BLaER1 (cell line): ENCODE results near the gene C11orf68.

Source experiments
- H3K27ac ChIP-seq: shearing (Covaris generic); formaldehyde crosslinking; 2 replicates; pipeline ENCODE4 v1.8.1; 2022
- H3K27me3 ChIP-seq: shearing (Covaris generic); formaldehyde crosslinking; 2 replicates; pipeline ENCODE4 v1.8.1; 2022
- H3K36me3 ChIP-seq: shearing (Covaris generic); formaldehyde crosslinking; 2 replicates; pipeline ENCODE4 v1.8.1; 2022
- H3K4me1 ChIP-seq: shearing (Covaris generic); formaldehyde crosslinking; 2 replicates; pipeline ENCODE4 v1.8.1; 2022
- H3K4me2 ChIP-seq: shearing (Covaris generic); formaldehyde crosslinking; 2 replicates; pipeline ENCODE4 v1.8.1; 2022
- H3K4me3 ChIP-seq: shearing (Covaris generic); formaldehyde crosslinking; 2 replicates; pipeline ENCODE4 v1.8.1; 2022
- H3K9ac ChIP-seq: shearing (Covaris generic); formaldehyde crosslinking; 2 replicates; pipeline ENCODE4 v1.8.1; 2022
- H3K9me3 ChIP-seq: shearing (Covaris generic); formaldehyde crosslinking; 2 replicates; pipeline ENCODE4 v1.8.1; 2022
- H4K20me1 ChIP-seq: shearing (Covaris generic); formaldehyde crosslinking; 2 replicates; pipeline ENCODE4 v1.8.1; 2022
- Cebpa-rat ChIP-seq: shearing (Covaris generic); IDR thresholded peaks from 2 replicates; pipeline ENCODE4 v1.8.1; 2022

The C11orf68 gene

DNA sequence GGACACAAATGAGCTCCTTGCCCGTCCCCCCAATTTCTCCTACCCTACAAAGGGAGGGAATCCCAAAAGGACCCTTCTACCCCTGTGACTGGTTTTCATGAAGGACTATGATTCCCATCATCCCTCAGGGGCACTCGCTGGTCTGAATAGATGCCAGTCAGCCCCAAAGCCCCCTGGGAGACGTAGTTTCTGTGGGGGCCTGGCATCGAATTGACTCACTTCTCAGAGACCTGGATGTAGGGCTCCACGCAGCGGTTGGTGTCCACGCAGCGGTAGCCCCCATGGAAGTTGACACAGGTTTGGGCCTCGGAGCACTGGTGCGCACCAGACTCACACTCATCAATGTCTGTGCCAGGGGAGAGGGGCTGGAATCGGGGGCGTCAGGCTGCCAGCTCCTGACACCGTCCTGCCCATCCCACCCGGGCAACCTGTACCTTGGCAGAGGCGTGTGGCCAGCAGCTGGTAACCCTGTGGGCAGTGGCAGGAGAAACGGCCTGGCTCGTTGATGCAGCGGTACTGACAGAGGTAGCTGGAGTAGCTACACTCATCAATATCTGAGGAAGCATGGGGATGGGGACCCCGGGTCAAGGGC, 50.7 kb downstream of the C11orf68 start:
- Histone ChIP-seq H3K36me3 (peaks cover 53% of the 10 kb centered on the region), H3K9me3 (no peaks in the 10 kb centered on the region), H3K4me3 (no peak overlapping the region), H4K20me1 (peaks cover 85% of the 10 kb centered on the region), H3K27me3 (peaks cover 34% of the 10 kb centered on the region), H3K4me2 (no peak overlapping the region), H3K9ac (no peak overlapping the region), H3K27ac (no peak overlapping the region), H3K4me1 (peaks cover 38% of the 10 kb centered on the region)
- no peak for TF ChIP-seq Cebpa-rat

- peaks cover 32% of the 10 kb centered on the region for H3K4me1 ChIP-seq
- no peak overlapping the region for H3K27ac ChIP-seq
- H3K36me3 ChIP-seq: peaks cover 60% of the 10 kb centered on the region
- no peak overlapping the region for H3K9ac ChIP-seq
- peaks cover 89% of the 10 kb centered on the region for H4K20me1 ChIP-seq
- H3K4me2 ChIP-seq: no peak overlapping the region
- no peak overlapping the region for H3K4me3 ChIP-seq
- no peak for TF ChIP-seq Cebpa-rat
- peaks cover 27% of the 10 kb centered on the region for H3K27me3 ChIP-seq
- no peaks in the 10 kb centered on the region for H3K9me3 ChIP-seq
These were observed 51.4 kb downstream of the C11orf68 start for GRCh38 chr11:65867284-65868071.
